GM21528 (cell line): Measurements from ENCODE around the gene VPS18.

Experiments used
- ATAC-seq: cut with Tn5 transposase; IDR thresholded peaks from one replicate; pipeline ENCODE4 v1.9.1; 2021; ENCODE audit warnings: mild to moderate bottlenecking, moderate library complexity; ENCODE audit not compliant: unreplicated experiment, low FRiP score

VPS18 gene

GRCh38 chr15:40917585-40917984 is 23.3 kb downstream of the VPS18 start:
- no peak for ATAC-seq

DNA sequence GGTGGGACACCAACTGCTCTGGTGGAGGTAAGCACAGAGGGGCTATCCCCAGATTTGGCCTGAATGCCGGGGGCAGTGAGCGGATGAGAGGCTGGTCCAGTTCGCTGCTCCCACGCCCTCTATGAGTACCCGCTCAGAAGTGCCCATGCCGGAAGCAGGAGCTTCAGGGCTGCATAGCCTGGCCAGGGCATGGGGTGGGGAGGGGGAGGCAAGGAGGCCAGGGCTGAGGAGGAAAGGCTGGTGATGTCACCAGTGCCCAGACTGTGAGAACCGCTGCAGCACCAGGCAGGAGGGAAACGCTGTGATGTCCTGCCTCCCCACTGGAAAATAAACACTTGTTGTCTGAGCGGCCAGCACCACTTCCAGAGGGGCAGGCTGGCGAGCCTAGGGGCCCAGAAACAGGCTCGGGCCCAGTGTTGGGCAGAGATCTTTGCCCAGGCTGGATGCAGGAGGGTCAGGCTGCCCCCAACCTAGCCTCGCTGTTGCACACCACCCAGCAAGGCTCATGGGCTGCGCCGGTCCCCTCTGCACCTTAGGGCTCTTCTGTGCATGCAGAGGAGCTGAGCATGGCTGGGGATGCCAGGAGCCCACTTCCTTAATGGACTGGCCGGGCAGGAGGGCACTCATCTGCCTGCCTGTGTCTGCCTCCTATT is 24.0 kb downstream of the VPS18 start:
- no peak for ATAC-seq

DNA sequence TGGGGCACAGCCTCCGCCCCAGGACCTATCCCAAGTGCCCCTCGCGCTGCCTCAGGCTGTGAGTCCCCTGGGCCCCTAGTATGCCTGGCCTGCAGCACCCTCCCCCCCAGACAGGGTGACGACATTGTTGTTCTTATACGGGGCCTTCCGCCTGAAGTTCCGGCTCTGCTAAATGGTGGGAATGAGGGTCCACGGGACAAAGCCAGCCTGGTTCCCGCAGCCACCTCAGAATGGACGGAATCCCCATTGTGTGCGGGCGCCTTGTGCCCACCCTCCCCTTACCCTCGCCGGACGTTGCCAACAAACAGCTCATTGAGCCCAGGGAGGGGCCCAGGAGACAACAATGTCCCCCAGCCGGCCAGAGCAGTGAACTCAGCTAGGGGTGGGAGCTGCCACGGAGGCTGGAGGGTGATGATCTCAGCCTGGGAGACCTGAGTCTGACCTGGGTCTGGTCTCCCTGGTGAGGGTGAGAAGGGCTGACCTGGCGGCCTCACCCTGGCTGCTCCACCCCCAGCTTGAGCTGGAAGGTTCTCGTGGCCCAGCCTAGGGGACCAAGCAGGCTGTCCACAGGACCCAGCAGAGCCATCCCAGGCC is 24.6 kb downstream of the VPS18 start:
- no peak for ATAC-seq

GRCh38 chr15:40921949-40922607 is 27.8 kb downstream of the VPS18 start:
- ATAC-seq, result no peak

- no peak for ATAC-seq
Observed at GRCh38 chr15:40922608-40923005, 28.4 kb downstream of the VPS18 start.

DNA sequence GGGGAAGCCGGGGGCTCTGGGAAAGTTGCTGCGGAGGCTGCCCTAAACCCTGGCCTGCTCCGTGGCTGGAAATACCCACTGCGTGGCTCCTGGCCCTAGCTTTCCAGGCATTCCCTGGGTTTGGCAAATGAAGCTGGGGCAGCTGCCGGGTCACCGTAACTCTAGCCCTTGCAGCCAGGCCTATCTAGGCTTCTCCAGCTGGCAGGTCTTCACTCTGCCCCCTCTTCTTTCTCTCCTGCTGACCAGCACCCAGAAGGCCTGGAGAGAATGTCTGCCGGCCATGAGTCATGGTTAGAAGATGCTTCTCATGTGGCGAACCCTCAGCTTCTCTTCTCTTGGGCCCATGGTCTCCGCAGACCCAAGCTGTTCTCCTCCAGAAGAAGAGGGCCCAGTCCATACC is 29.3 kb downstream of the VPS18 start:
- no peak for ATAC-seq

- ATAC-seq, result no peak
Observed at GRCh38 chr15:40925495-40925862, 31.2 kb downstream of the VPS18 start.

DNA sequence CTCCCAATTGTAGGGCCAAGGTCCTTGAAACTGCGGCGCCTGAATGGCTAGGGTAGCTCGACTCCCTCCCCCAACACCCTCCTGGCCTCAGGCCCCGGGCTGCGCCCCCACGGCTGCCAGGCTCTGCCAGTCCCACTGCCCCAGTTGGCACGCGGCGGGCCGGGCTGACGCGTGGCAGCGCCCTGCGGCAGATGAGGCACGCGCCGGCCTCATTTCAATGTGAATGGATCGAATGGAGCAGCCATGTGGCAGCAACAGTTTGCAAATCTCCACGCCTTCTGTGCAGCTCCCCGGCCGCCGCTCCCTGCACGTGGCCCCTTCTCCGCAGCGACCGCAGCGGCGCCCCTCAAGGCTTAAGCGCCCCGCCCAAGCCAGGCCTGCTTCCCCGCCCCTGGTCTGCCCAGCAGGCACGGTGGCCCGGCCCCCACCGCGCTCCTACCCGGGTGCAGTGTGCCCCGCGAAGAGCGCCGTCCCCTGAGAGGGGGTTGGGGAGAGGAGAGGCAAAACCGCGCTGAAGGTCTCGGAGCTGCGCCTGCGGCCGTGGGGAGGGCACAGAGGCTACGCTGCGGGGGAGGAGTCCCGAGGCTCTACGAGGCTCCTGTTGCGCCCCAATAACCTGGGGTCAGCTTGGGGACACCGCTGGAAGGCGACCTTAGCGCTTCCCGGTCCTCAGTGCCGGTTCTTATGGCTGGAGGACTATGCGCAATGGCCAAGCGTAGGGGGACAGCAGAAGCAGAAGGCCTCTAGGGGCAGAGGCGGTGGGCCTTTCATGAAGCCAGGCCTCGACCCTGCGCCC is 31.8 kb downstream of the VPS18 start:
- no peak for ATAC-seq

GRCh38 chr15:40926659-40927494 is 32.6 kb downstream of the VPS18 start:
- no peak for ATAC-seq

DNA sequence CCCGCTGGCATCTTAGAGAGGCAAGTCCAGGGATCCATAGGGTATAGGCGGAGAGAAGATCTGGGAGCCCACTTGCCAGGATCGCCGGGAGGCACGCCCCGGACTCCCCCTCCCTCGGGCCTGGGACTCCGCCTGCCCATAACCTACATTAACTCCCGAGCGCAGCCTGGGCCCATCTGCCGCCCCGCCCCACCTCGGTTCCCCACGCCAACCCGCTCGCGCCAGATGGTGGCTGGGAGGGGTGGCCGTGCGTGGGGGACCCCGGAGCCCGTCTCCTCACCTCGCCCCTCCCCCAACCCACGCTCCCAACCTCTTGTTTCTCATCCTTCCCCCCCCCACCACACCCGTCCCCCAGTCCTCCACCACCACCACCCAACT is 33.2 kb downstream of the VPS18 start:
- ATAC-seq, result no peak

DNA sequence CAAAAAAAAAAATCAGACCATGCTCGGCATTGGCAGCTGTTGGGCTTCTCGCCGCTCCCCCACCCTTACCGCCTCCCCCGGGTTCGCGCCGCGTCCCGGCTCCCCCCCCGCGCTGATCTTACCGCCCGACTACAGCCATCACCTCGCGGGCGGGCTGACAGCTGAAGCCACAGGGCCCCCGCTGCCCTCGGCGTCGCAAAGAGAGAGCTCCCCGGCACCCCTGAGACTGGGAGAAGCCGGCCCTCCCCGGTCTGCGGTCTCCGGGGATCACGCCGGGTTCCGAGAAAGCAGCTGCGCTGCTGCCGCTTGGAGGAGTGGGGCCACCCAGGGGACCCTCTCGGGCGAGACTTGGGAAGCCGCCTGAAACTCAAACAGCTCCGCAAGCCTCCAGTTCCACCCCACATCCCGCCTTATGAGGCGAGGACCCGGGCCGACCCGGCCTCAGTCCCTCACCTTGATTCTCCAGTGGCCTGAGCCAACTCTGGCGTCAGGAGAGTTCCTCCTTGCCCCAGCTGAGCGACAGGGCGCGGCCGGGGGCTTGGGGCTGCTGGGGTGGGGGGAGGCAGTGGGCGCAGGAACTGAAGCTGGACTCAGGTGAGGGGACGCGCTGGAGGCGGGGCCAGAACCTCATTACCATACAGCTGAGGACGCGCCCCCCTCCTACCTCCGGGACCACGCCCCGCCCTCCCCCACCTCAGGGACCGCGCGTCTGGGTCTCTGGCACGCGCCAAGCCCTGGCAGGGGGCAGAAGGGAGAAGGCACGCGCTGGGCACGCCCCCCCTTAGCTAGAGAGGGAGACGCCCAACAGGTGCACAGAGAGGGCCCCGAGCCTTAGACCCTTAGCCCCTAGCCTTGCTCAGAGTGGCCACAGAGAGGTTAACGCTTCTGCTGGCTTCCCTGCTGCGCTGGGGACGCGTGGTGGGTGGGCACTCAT is 33.9 kb downstream of the VPS18 start:
- no peak for ATAC-seq

DNA sequence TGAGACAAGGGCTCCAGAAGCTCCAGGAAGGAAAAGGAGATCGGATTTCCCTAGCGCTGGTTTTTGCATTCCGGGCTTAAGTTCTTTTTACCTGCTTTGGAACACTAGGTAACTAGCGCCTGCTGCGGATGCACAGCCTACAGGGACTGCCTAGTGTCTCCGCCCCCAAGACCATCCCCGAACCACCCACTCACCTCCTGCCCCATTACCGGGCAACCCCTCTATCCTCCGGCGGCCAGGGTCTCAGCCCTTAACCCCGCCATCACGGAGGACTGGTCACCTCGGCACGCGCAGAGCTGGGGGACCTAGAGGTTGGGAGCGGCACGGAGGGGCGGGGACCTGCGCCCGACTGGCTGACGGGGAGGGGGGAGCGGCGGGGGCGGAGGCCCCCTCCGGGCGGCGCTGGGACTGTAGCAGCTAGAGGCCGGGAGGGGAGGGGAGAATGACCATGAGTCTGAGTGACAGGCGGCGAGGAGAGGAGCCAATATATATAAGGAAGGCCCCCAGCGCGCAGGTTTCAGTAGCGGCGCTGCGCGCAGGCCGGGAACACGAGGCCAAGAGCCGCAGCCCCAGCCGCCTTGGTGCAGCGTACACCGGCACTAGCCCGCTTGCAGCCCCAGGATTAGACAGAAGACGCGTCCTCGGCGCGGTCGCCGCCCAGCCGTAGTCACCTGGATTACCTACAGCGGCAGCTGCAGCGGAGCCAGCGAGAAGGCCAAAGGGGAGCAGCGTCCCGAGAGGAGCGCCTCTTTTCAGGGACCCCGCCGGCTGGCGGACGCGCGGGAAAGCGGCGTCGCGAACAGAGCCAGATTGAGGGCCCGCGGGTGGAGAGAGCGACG is 34.8 kb downstream of the VPS18 start, which contains the start of gene DLL4:
DLL4 (plus strand) TSS at position 520 of the 839 bp plus-strand sequence. CDS start 329 bp downstream, outside the sequence.
- ATAC-seq, result no peak

DNA sequence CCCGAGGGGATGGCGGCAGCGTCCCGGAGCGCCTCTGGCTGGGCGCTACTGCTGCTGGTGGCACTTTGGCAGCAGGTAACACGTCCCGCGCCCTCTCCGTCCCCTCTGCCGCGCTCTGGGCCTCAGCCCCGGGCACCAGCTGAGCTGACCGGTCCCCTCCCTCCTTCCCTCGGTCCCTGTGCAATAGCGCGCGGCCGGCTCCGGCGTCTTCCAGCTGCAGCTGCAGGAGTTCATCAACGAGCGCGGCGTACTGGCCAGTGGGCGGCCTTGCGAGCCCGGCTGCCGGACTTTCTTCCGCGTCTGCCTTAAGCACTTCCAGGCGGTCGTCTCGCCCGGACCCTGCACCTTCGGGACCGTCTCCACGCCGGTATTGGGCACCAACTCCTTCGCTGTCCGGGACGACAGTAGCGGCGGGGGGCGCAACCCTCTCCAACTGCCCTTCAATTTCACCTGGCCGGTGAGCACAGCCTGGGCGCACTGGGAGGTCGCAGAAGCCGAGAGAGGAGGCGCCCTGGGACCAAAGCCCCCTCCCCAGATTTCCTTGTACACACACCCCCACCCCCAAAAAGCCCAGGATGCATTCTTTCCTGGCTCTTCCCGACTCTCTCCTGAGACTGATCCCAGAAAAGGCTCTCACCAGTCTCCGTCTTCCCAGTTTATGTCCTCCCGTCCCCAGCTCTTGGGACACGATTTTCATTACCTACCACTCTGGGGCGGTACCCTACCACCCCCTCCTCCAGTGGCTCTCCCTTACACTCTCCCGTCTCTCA is 35.6 kb downstream of the VPS18 start:
- no peak for ATAC-seq

DNA sequence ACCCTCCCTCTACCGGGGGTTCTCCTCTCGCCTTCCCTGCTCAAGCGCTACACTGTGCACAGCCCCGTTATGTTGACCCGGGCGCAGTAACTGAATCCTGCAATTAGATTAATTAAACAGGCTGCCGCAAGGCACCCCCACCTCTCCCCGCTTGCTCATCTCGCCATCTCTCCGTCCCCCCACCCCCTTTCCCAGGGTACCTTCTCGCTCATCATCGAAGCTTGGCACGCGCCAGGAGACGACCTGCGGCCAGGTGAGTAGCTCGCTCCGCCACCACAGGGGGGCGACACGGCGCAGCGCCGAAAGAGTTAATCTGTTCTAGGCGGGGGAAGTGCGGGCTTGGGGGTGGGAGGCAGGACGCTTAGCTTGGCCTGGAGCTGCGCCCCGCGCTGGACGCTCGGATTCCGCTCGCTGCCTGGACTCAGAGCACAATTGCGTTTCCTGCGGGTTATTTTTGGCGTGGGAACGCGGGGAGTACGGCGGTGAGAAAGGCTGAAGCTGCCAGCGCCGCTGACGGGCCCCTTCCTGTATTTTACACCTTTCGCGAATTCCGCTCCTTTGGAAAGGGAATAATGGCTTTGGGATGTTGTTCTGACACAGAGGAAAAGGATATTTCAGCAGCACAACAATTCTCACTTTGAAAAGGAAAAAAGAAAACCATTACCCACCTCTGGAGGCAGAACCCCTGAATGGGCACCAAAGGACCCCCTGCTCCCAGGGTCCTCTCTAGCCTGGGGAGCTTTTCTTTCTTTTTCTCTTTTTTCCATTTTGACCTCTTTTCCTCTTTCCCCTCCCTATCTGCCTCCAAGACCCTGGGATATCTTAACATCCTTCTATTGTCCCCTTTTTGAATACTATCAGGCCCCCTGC is 36.4 kb downstream of the VPS18 start:
- ATAC-seq, result no peak

DNA sequence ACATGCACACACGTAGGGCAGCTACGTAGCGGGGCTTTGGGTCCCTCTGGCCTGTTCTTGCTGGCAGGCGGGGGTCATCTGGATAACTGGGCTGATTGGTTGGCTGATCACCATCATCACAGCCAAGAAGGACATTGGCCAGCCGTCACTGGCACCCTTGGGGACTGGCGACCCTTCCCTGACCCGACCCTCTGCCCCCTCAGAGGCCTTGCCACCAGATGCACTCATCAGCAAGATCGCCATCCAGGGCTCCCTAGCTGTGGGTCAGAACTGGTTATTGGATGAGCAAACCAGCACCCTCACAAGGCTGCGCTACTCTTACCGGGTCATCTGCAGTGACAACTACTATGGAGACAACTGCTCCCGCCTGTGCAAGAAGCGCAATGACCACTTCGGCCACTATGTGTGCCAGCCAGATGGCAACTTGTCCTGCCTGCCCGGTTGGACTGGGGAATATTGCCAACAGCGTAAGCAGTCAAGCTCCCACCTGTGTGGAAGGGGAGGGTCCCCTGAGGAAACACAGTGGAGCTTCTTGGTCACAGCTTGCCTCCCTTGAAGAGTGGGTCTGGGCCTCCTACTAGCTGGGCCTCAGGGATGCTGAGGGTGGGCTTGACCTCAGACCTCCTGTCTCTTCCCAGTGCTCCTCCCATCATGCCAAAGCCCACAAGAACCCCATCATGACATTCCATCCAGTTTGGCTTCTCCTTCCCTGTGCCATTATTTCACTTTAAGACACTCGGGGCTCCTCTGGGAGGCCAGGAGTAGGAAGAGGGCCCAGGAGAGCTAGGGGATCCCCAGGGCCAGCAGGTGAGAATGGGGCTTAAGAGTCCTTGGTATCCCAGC is 37.3 kb downstream of the VPS18 start:
- no peak for ATAC-seq

GRCh38 chr15:40932156-40932555 is 37.9 kb downstream of the VPS18 start:
- no peak for ATAC-seq
